ENCODE measurements around the gene MOB3B.

DNA sequence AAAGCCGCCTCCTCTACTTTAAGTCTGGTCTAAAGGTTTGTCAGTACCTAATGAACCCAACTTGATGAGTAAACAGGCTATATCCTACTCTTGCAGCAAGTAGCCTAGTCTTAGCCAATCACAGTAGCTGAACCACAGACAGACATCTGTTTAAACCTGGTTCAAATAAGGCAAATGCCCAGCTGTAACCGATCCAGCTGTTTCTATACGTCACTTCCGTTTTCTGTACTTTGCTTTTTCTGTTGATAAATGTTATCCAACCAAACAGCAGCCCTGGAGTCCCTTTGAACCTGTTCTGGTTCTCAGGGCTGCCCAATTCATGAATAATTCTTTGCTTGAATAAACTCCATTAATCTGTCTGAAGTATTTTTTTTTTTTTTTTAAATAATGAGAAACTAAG, 155.8 kb downstream of the MOB3B start:
- no peak for TF ChIP-seq NBN (IDR thresholded peaks at IDR 0.05)
- TF ChIP-seq FOXK2 (IDR thresholded peaks at IDR 0.05) = no peak

Measured in GM12878 (cell line).